H1 (cell line): ENCODE measurements around the gene TBC1D9. TPM values are rescaled to one million over a fixed set of nuclear protein-coding genes. Genes with fewer than 3 reads are reported as not detected.

Experiments
- CTCF ChIA-PET: fragments of 300-600 bp; sonication (Branson Sonifier 250); formaldehyde crosslinking; loops from one replicate; lab custom pipeline; 2021; ENCODE audit not compliant: partially characterized antibody; lab: Charles Lee
- POLR2A ChIA-PET: fragments of 300-600 bp; sonication (Branson Sonifier 250); formaldehyde crosslinking; loops from one replicate; lab custom pipeline; 2021; ENCODE audit warnings: inconsistent platforms; ENCODE audit not compliant: partially characterized antibody; lab: Charles Lee
- DNase-seq, 2 experiments: peaks; one replicate each; pipeline versions ENCODE4 v3.0.0 to v3.0.0-alpha.2; 2010 to 2022; ENCODE audit warnings: low spot score in 2 of 2, low read depth in 1 of 2, mixed read lengths in 1 of 2
- FAIRE-seq: peaks from 2 replicates; lab custom pipeline; 2011; peaks lifted over from hg19 to GRCh38; lab: Jason Lieb, UNC
- H2AFZ ChIP-seq: 2 replicates; pipeline ENCODE4 v1.8.1; 2012; ENCODE audit warnings: low read length, inconsistent platforms
- H2AK5ac ChIP-seq: 2 replicates; pipeline ENCODE4 v1.6.1; 2013; ENCODE audit warnings: low read depth, low read length
- H2BK120ac ChIP-seq: replicated peaks from 2 replicates; pipeline ENCODE3; 2013; ENCODE audit warnings: low read depth, low read length, inconsistent platforms
- H2BK12ac ChIP-seq: 2 replicates; pipeline ENCODE4 v1.6.1; 2013; ENCODE audit warnings: low read depth, low read length
- H2BK15ac ChIP-seq: 2 replicates; pipeline ENCODE4 v1.6.1; 2013; ENCODE audit warnings: low read length
- H2BK20ac ChIP-seq: 2 replicates; pipeline ENCODE4 v1.6.1; 2013; ENCODE audit warnings: low read length
- H2BK5ac ChIP-seq: 2 replicates; pipeline ENCODE4 v1.6.1; 2013; ENCODE audit warnings: low read depth, low read length
- H3K14ac ChIP-seq: 2 replicates; pipeline ENCODE4 v1.6.1; 2013; ENCODE audit warnings: inconsistent platforms; ENCODE audit not compliant: insufficient read length
- H3K18ac ChIP-seq: 2 replicates; pipeline ENCODE4 v1.6.1; 2013; ENCODE audit warnings: low read length; ENCODE audit errors: extremely low read depth
- H3K23ac ChIP-seq: 2 replicates; pipeline ENCODE4 v1.6.1; 2013; ENCODE audit warnings: inconsistent platforms; ENCODE audit not compliant: insufficient read length
- H3K23me2 ChIP-seq: 2 replicates; pipeline ENCODE4 v1.6.1; 2013; ENCODE audit warnings: low read depth, low read length
- H3K27ac ChIP-seq: 2 replicates; pipeline ENCODE4 v1.6.1; 2011; ENCODE audit warnings: low read depth, low read length, inconsistent platforms
- H3K27me3 ChIP-seq, 4 experiments: replicated peaks in 1 of 4; 1 replicate in 1 of 4; 2 replicates in 3 of 4; pipeline versions ENCODE4 v1.6.1 to v1.8.1; 2011 to 2013; ENCODE audit warnings: low read length in 3 of 4, mild to moderate bottlenecking in 3 of 4, inconsistent platforms in 2 of 4, mixed read lengths in 2 of 4, moderate library complexity in 1 of 4; ENCODE audit not compliant: control insufficient read depth in 3 of 4, insufficient read depth in 3 of 4; ENCODE audit errors: extremely low read depth in 1 of 4
- H3K36me3 ChIP-seq, 4 experiments: 2 replicates each; pipeline versions ENCODE4 v1.6.1 to v1.8.1; 2011 to 2013; ENCODE audit warnings: mild to moderate bottlenecking in 4 of 4, low read length in 3 of 4, moderate library complexity in 2 of 4, control low read depth in 1 of 4, inconsistent platforms in 1 of 4; ENCODE audit not compliant: insufficient read depth in 4 of 4, control insufficient read depth in 2 of 4
- H3K4ac ChIP-seq: replicated peaks from 2 replicates; pipeline ENCODE3; 2013; ENCODE audit warnings: low read length, low read depth, mixed read lengths, inconsistent platforms; ENCODE audit not compliant: insufficient read length
- H3K4me1 ChIP-seq, 4 experiments: replicated peaks in 1 of 4; 1 replicate in 1 of 4; 2 replicates in 3 of 4; pipeline versions ENCODE4 v1.6.1 to v1.8.1; 2011 to 2013; ENCODE audit warnings: low read length in 3 of 4, inconsistent platforms in 2 of 4, mixed read lengths in 1 of 4; ENCODE audit not compliant: insufficient read depth in 4 of 4, control insufficient read depth in 3 of 4
- H3K4me2 ChIP-seq, 2 experiments: 2 replicates each; pipeline versions ENCODE4 v1.6.1 to v1.8.1; 2011 to 2013; ENCODE audit warnings: low read depth in 2 of 2, low read length in 2 of 2, control low read depth in 1 of 2, inconsistent platforms in 1 of 2, mild to moderate bottlenecking in 1 of 2; ENCODE audit not compliant: insufficient read depth in 1 of 2
- H3K4me3 ChIP-seq, 4 experiments: fragments of 200-600, 300-600 bp in 1 of 4; sonication (generic), shearing (Covaris generic), sonication (Bioruptor Twin) in 1 of 4; 2 replicates each; pipeline versions ENCODE4 v1.5.1 to v1.8.1; 2011 to 2016; ENCODE audit warnings: low read length in 4 of 4, low read depth in 3 of 4, control low read depth in 2 of 4, inconsistent platforms in 2 of 4, mild to moderate bottlenecking in 2 of 4, mixed read lengths in 1 of 4, moderate library complexity in 1 of 4; ENCODE audit not compliant: insufficient read depth in 2 of 4; ENCODE audit errors: extremely low read depth in 1 of 4
- H3K56ac ChIP-seq: replicated peaks from 2 replicates; pipeline ENCODE3; 2013; ENCODE audit warnings: low read depth, mild to moderate bottlenecking, mixed read lengths, low read length, inconsistent platforms; ENCODE audit not compliant: insufficient read length
- H3K79me1 ChIP-seq: 2 replicates; pipeline ENCODE4 v1.6.1; 2013; ENCODE audit warnings: low read depth, low read length, control low read depth
- H3K79me2 ChIP-seq, 2 experiments: 2 replicates each; pipeline versions ENCODE4 v1.6.1 to v1.8.1; 2012 to 2013; ENCODE audit warnings: low read length in 2 of 2, mild to moderate bottlenecking in 2 of 2, inconsistent platforms in 1 of 2; ENCODE audit not compliant: insufficient read depth in 2 of 2, control insufficient read depth in 1 of 2
- H3K9ac ChIP-seq, 4 experiments: replicated peaks in 1 of 4; 1 replicate in 1 of 4; 2 replicates in 3 of 4; pipeline versions ENCODE4 v1.6.1 to v1.8.1; 2011 to 2013; ENCODE audit warnings: low read depth in 3 of 4, low read length in 3 of 4, control low read depth in 2 of 4, mild to moderate bottlenecking in 2 of 4, moderate library complexity in 2 of 4, inconsistent platforms in 1 of 4; ENCODE audit errors: extremely low read depth in 1 of 4
- H3K9me3 ChIP-seq, 2 experiments: 2 replicates each; pipeline versions ENCODE4 v1.6.1 to v1.8.1; 2012 to 2013; ENCODE audit warnings: mild to moderate bottlenecking in 2 of 2, moderate library complexity in 2 of 2, control low read depth in 1 of 2, inconsistent platforms in 1 of 2, low read depth in 1 of 2, low read length in 1 of 2, mixed read lengths in 1 of 2; ENCODE audit not compliant: insufficient read depth in 2 of 2
- H4K20me1 ChIP-seq, 2 experiments: replicated peaks in 1 of 2; 2 replicates each; pipeline versions ENCODE3 to v1.8.1; 2011 to 2013; ENCODE audit warnings: inconsistent platforms in 2 of 2, low read length in 2 of 2, mild to moderate bottlenecking in 1 of 2; ENCODE audit not compliant: insufficient read depth in 2 of 2, control insufficient read depth in 1 of 2
- H4K5ac ChIP-seq: 2 replicates; pipeline ENCODE4 v1.6.1; 2013; ENCODE audit warnings: low read length, low read depth, mixed read lengths, inconsistent platforms; ENCODE audit not compliant: insufficient read length
- H4K8ac ChIP-seq: 2 replicates; pipeline ENCODE4 v1.8.0; 2013; ENCODE audit warnings: mild to moderate bottlenecking, moderate library complexity, low read length, inconsistent platforms; ENCODE audit not compliant: insufficient read depth; ENCODE audit errors: extremely low read depth
- H4K91ac ChIP-seq: replicated peaks from 2 replicates; pipeline ENCODE3; 2013; ENCODE audit warnings: low read length, mixed read lengths, inconsistent platforms; ENCODE audit not compliant: insufficient read length
- FOSL1 ChIP-seq: IDR thresholded peaks from 2 replicates; pipeline ENCODE4 v1.6.1; 2011; ENCODE audit warnings: mild to moderate bottlenecking, low read depth, low read length, moderate library complexity; ENCODE audit not compliant: insufficient read depth
- HDAC2 ChIP-seq, 2 experiments: fragments of 300-600 bp in 1 of 2; sonication (generic) in 1 of 2; IDR thresholded peaks; 2 replicates each; pipeline ENCODE4 v1.6.1; 2011 to 2012; ENCODE audit warnings: low read depth in 2 of 2, low read length in 2 of 2, mild to moderate bottlenecking in 2 of 2, moderate library complexity in 2 of 2, borderline replicate concordance in 1 of 2, inconsistent platforms in 1 of 2
- KDM5A ChIP-seq: fragments of 200-600 bp; IDR thresholded peaks from 2 replicates; pipeline ENCODE4 v1.7.1; 2012; ENCODE audit warnings: mild to moderate bottlenecking, low read length, inconsistent platforms, mixed read lengths
- NANOG ChIP-seq: IDR thresholded peaks from 2 replicates; pipeline ENCODE4 v1.6.1; 2011; ENCODE audit warnings: low read length, low read depth, mild to moderate bottlenecking, inconsistent platforms; ENCODE audit not compliant: insufficient read depth, poor library complexity, severe bottlenecking
- POLR2AphosphoS5 ChIP-seq: IDR thresholded peaks from 2 replicates; pipeline ENCODE4 v1.6.1; 2011; ENCODE audit warnings: low read depth, low read length
- POU5F1 ChIP-seq: IDR thresholded peaks from 2 replicates; pipeline ENCODE4 v1.6.1; 2011; ENCODE audit warnings: low read depth, mild to moderate bottlenecking, low read length, moderate library complexity
- RXRA ChIP-seq: IDR thresholded peaks from 2 replicates; pipeline ENCODE4 v1.6.1; 2011; ENCODE audit warnings: low read depth, mild to moderate bottlenecking, low read length, moderate library complexity; ENCODE audit not compliant: insufficient read depth
- SAP30 ChIP-seq: fragments of 300-600 bp; sonication (generic); IDR thresholded peaks from 2 replicates; pipeline ENCODE4 v1.7.1; 2012; ENCODE audit warnings: low read length, moderate library complexity, mild to moderate bottlenecking, inconsistent platforms; ENCODE audit not compliant: insufficient read depth, insufficient replicate concordance
- SIN3A ChIP-seq, 2 experiments: IDR thresholded peaks in 1 of 2; conservative IDR thresholded peaks in 1 of 2; 2 replicates each; pipeline ENCODE4 v1.6.1; 2011 to 2012; ENCODE audit warnings: low read length in 2 of 2, improper control_type of control experiment in 1 of 2, low read depth in 1 of 2, mild to moderate bottlenecking in 1 of 2
- SUZ12 ChIP-seq: fragments of 200-600 bp; sonication (generic); IDR thresholded peaks from 2 replicates; pipeline ENCODE4 v1.6.1; 2012; ENCODE audit warnings: mild to moderate bottlenecking, inconsistent platforms, low read length, moderate library complexity, mixed read lengths
- WGBS, 2 experiments: shearing (Covaris generic) in 1 of 2; methylation state at CpG; one replicate each; pipeline versions ENCODE4 v1.1.6 to v1.1.7; 2013 to 2015; ENCODE audit warnings: low lambda C conversion rate in 2 of 2, mixed read lengths in 2 of 2, inconsistent platforms in 1 of 2, low coverage in 1 of 2, missing lambda C conversion rate in 1 of 2; ENCODE audit not compliant: insufficient replicate concordance in 2 of 2, insufficient coverage in 1 of 2, insufficient read length in 1 of 2; ENCODE audit errors: extremely low coverage in 1 of 2, missing lambda C conversion rate in 1 of 2; 5-methylcytosine and 5-hydroxymethylcytosine counted together
- polyA plus RNA-seq, 7 experiments: library from polyadenylated mRNA; depleted of rRNA in 3 of 7; stranded (reverse) in 5 of 7; unstranded in 2 of 7; fragments of >200 nt in 5 of 7; fragments of 200-250 nt in 2 of 7; gene quantifications; 1 replicate in 5 of 7; 2 replicates in 1 of 7; 4 replicates in 1 of 7; pipeline versions ENCODE4 v1.2.1 to v1.2.3, GENCODE V29; 2011 to 2013; ENCODE audit warnings: missing spikeins in 2 of 7, mixed read lengths in 2 of 7
- total RNA-seq: library from RNA; stranded (reverse); fragmentation: NEBNext Ultra II Directional; extraction: Animal tissue kit (Norgen Biotek cat#: 25700); gene quantifications from 2 replicates; pipeline ENCODE4 v1.2.1, GENCODE V29; 2021
- TF ChIP-seq, protein P1 (sequence below): IDR thresholded peaks from 2 replicates; pipeline ENCODE4 v1.6.1; 2011; ENCODE audit warnings: low read length, improper control_type of control experiment

The TBC1D9 gene
- total and polyA plus RNA-seq, 2 of the 8 experiments (the other 6 are each of a cell fraction or from before 2014, with no cell fraction given): 0.94 to 1.0 TPM

DNA sequence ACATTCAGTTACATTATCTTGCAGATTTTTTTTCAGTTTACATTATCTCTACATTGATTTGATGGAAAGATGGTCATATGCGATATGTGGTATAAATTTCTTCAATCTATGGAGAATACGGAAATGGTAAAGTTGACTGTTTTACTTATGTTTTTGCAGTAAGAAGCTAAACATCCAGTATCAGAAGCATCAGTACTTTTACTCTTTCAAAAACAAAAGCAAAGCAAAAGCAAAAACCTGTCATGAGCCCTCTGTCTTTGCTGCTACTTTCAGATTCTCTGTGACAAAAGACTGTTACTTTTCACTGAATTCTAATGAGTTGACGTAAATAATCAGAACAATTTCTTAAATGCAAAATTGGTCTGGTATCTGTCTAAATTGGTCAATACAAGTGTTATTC lies 135.0 kb downstream of the TBC1D9 start:
- Histone ChIP-seq H3K4me2 (no peak overlapping the region), H2AFZ (no peak overlapping the region), H3K79me1 (no peaks in the 10 kb centered on the region), H2BK12ac (no peak overlapping the region), H4K20me1 (no peaks in the 10 kb centered on the region), H3K18ac (no peak overlapping the region), H3K23ac (no peak overlapping the region), H3K79me2 (no peaks in the 10 kb centered on the region), H3K9ac (no peak overlapping the region), H4K8ac (no peak overlapping the region), H3K56ac (no peak overlapping the region), H2BK20ac (no peak overlapping the region), H3K9me3 (no peaks in the 10 kb centered on the region), H2AK5ac (no peak overlapping the region), H3K27ac (no peak overlapping the region), H3K4me1 (peaks cover 0 to 9% (median 4%) of the 10 kb centered on the region in 4 experiments; a peak in 4 of 7 replicates), H2BK5ac (no peak overlapping the region), H2BK120ac (no peak overlapping the region), H4K5ac (no peak overlapping the region), H3K36me3 (no peaks in the 10 kb centered on the region), H4K91ac (no peak overlapping the region), H3K4ac (no peak overlapping the region), H3K27me3 (no peaks in the 10 kb centered on the region), H3K23me2 (no peaks in the 10 kb centered on the region), H3K4me3 (no peak overlapping the region), H3K14ac (no peak overlapping the region), H2BK15ac (no peak overlapping the region)
- DNase-seq: no peak
- ChIA-PET POLR2A (no interaction called here), CTCF (interaction anchor here (0.7 to 3.8 kb wide), 4 partner anchors 12 to 1781 kb away, joined by 3 to 10 read pairs (median 4); no protein-coding TSS in a partner anchor)
- WGBS, 2 experiments: 89% methylated on average over 3 of the region's 3 CpGs; no CpG with 5 or more reads in 1 of the 2 experiments
- FAIRE-seq: no peak
- TF ChIP-seq KDM5A (no peak), NANOG (no peak), SAP30 (no peak), SIN3A (conservative IDR thresholded peaks at IDR 0.05 in 1 of 2, IDR thresholded peaks at IDR 0.05 in 1 of 2; ENCODE audit: low read depth in 1 of 2, low read length in 2 of 2) (no peak), POLR2AphosphoS5 (no peak), RXRA (no peak), FOSL1 (no peak), HDAC2 (IDR thresholded peaks at IDR 0.05; ENCODE audit: borderline replicate concordance in 1 of 2, low read depth in 2 of 2, low read length in 2 of 2) (no peak), POU5F1 (no peak), SUZ12 (no peak)
- TF ChIP-seq, protein P1, sequence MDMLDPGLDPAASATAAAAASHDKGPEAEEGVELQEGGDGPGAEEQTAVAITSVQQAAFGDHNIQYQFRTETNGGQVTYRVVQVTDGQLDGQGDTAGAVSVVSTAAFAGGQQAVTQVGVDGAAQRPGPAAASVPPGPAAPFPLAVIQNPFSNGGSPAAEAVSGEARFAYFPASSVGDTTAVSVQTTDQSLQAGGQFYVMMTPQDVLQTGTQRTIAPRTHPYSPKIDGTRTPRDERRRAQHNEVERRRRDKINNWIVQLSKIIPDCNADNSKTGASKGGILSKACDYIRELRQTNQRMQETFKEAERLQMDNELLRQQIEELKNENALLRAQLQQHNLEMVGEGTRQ: no peak
